H1 (cell line): ENCODE measurements around the gene HSD11B1. TPM values are rescaled to one million over a fixed set of nuclear protein-coding genes. Genes with fewer than 3 reads are reported as not detected.

Source experiments
- CTCF ChIA-PET: fragments of 300-600 bp; sonication (Branson Sonifier 250); formaldehyde crosslinking; loops from one replicate; lab custom pipeline; 2021; ENCODE audit not compliant: partially characterized antibody; lab: Charles Lee
- POLR2A ChIA-PET: fragments of 300-600 bp; sonication (Branson Sonifier 250); formaldehyde crosslinking; loops from one replicate; lab custom pipeline; 2021; ENCODE audit warnings: inconsistent platforms; ENCODE audit not compliant: partially characterized antibody; lab: Charles Lee
- DNase-seq, 2 experiments: peaks; one replicate each; pipeline versions ENCODE4 v3.0.0 to v3.0.0-alpha.2; 2010 to 2022; ENCODE audit warnings: low spot score in 2 of 2, low read depth in 1 of 2, mixed read lengths in 1 of 2
- FAIRE-seq: peaks from 2 replicates; lab custom pipeline; 2011; peaks lifted over from hg19 to GRCh38; lab: Jason Lieb, UNC
- H2AFZ ChIP-seq: 2 replicates; pipeline ENCODE4 v1.8.1; 2012; ENCODE audit warnings: low read length, inconsistent platforms
- H2AK5ac ChIP-seq: 2 replicates; pipeline ENCODE4 v1.6.1; 2013; ENCODE audit warnings: low read depth, low read length
- H2BK120ac ChIP-seq: replicated peaks from 2 replicates; pipeline ENCODE3; 2013; ENCODE audit warnings: low read depth, low read length, inconsistent platforms
- H2BK12ac ChIP-seq: 2 replicates; pipeline ENCODE4 v1.6.1; 2013; ENCODE audit warnings: low read depth, low read length
- H2BK15ac ChIP-seq: 2 replicates; pipeline ENCODE4 v1.6.1; 2013; ENCODE audit warnings: low read length
- H2BK20ac ChIP-seq: 2 replicates; pipeline ENCODE4 v1.6.1; 2013; ENCODE audit warnings: low read length
- H2BK5ac ChIP-seq: 2 replicates; pipeline ENCODE4 v1.6.1; 2013; ENCODE audit warnings: low read depth, low read length
- H3K14ac ChIP-seq: 2 replicates; pipeline ENCODE4 v1.6.1; 2013; ENCODE audit warnings: inconsistent platforms; ENCODE audit not compliant: insufficient read length
- H3K18ac ChIP-seq: 2 replicates; pipeline ENCODE4 v1.6.1; 2013; ENCODE audit warnings: low read length; ENCODE audit errors: extremely low read depth
- H3K23ac ChIP-seq: 2 replicates; pipeline ENCODE4 v1.6.1; 2013; ENCODE audit warnings: inconsistent platforms; ENCODE audit not compliant: insufficient read length
- H3K23me2 ChIP-seq: 2 replicates; pipeline ENCODE4 v1.6.1; 2013; ENCODE audit warnings: low read depth, low read length
- H3K27ac ChIP-seq: 2 replicates; pipeline ENCODE4 v1.6.1; 2011; ENCODE audit warnings: low read depth, low read length, inconsistent platforms
- H3K27me3 ChIP-seq, 4 experiments: replicated peaks in 1 of 4; 1 replicate in 1 of 4; 2 replicates in 3 of 4; pipeline versions ENCODE4 v1.6.1 to v1.8.1; 2011 to 2013; ENCODE audit warnings: low read length in 3 of 4, mild to moderate bottlenecking in 3 of 4, inconsistent platforms in 2 of 4, mixed read lengths in 2 of 4, moderate library complexity in 1 of 4; ENCODE audit not compliant: control insufficient read depth in 3 of 4, insufficient read depth in 3 of 4; ENCODE audit errors: extremely low read depth in 1 of 4
- H3K36me3 ChIP-seq, 4 experiments: 2 replicates each; pipeline versions ENCODE4 v1.6.1 to v1.8.1; 2011 to 2013; ENCODE audit warnings: mild to moderate bottlenecking in 4 of 4, low read length in 3 of 4, moderate library complexity in 2 of 4, control low read depth in 1 of 4, inconsistent platforms in 1 of 4; ENCODE audit not compliant: insufficient read depth in 4 of 4, control insufficient read depth in 2 of 4
- H3K4ac ChIP-seq: replicated peaks from 2 replicates; pipeline ENCODE3; 2013; ENCODE audit warnings: low read length, low read depth, mixed read lengths, inconsistent platforms; ENCODE audit not compliant: insufficient read length
- H3K4me1 ChIP-seq, 4 experiments: replicated peaks in 1 of 4; 1 replicate in 1 of 4; 2 replicates in 3 of 4; pipeline versions ENCODE4 v1.6.1 to v1.8.1; 2011 to 2013; ENCODE audit warnings: low read length in 3 of 4, inconsistent platforms in 2 of 4, mixed read lengths in 1 of 4; ENCODE audit not compliant: insufficient read depth in 4 of 4, control insufficient read depth in 3 of 4
- H3K4me2 ChIP-seq, 2 experiments: 2 replicates each; pipeline versions ENCODE4 v1.6.1 to v1.8.1; 2011 to 2013; ENCODE audit warnings: low read depth in 2 of 2, low read length in 2 of 2, control low read depth in 1 of 2, inconsistent platforms in 1 of 2, mild to moderate bottlenecking in 1 of 2; ENCODE audit not compliant: insufficient read depth in 1 of 2
- H3K4me3 ChIP-seq, 4 experiments: fragments of 200-600, 300-600 bp in 1 of 4; sonication (generic), shearing (Covaris generic), sonication (Bioruptor Twin) in 1 of 4; 2 replicates each; pipeline versions ENCODE4 v1.5.1 to v1.8.1; 2011 to 2016; ENCODE audit warnings: low read length in 4 of 4, low read depth in 3 of 4, control low read depth in 2 of 4, inconsistent platforms in 2 of 4, mild to moderate bottlenecking in 2 of 4, mixed read lengths in 1 of 4, moderate library complexity in 1 of 4; ENCODE audit not compliant: insufficient read depth in 2 of 4; ENCODE audit errors: extremely low read depth in 1 of 4
- H3K56ac ChIP-seq: replicated peaks from 2 replicates; pipeline ENCODE3; 2013; ENCODE audit warnings: low read depth, mild to moderate bottlenecking, mixed read lengths, low read length, inconsistent platforms; ENCODE audit not compliant: insufficient read length
- H3K79me1 ChIP-seq: 2 replicates; pipeline ENCODE4 v1.6.1; 2013; ENCODE audit warnings: low read depth, low read length, control low read depth
- H3K79me2 ChIP-seq, 2 experiments: 2 replicates each; pipeline versions ENCODE4 v1.6.1 to v1.8.1; 2012 to 2013; ENCODE audit warnings: low read length in 2 of 2, mild to moderate bottlenecking in 2 of 2, inconsistent platforms in 1 of 2; ENCODE audit not compliant: insufficient read depth in 2 of 2, control insufficient read depth in 1 of 2
- H3K9ac ChIP-seq, 4 experiments: replicated peaks in 1 of 4; 1 replicate in 1 of 4; 2 replicates in 3 of 4; pipeline versions ENCODE4 v1.6.1 to v1.8.1; 2011 to 2013; ENCODE audit warnings: low read depth in 3 of 4, low read length in 3 of 4, control low read depth in 2 of 4, mild to moderate bottlenecking in 2 of 4, moderate library complexity in 2 of 4, inconsistent platforms in 1 of 4; ENCODE audit errors: extremely low read depth in 1 of 4
- H3K9me3 ChIP-seq, 2 experiments: 2 replicates each; pipeline versions ENCODE4 v1.6.1 to v1.8.1; 2012 to 2013; ENCODE audit warnings: mild to moderate bottlenecking in 2 of 2, moderate library complexity in 2 of 2, control low read depth in 1 of 2, inconsistent platforms in 1 of 2, low read depth in 1 of 2, low read length in 1 of 2, mixed read lengths in 1 of 2; ENCODE audit not compliant: insufficient read depth in 2 of 2
- H4K20me1 ChIP-seq, 2 experiments: replicated peaks in 1 of 2; 2 replicates each; pipeline versions ENCODE3 to v1.8.1; 2011 to 2013; ENCODE audit warnings: inconsistent platforms in 2 of 2, low read length in 2 of 2, mild to moderate bottlenecking in 1 of 2; ENCODE audit not compliant: insufficient read depth in 2 of 2, control insufficient read depth in 1 of 2
- H4K5ac ChIP-seq: 2 replicates; pipeline ENCODE4 v1.6.1; 2013; ENCODE audit warnings: low read length, low read depth, mixed read lengths, inconsistent platforms; ENCODE audit not compliant: insufficient read length
- H4K8ac ChIP-seq: 2 replicates; pipeline ENCODE4 v1.8.0; 2013; ENCODE audit warnings: mild to moderate bottlenecking, moderate library complexity, low read length, inconsistent platforms; ENCODE audit not compliant: insufficient read depth; ENCODE audit errors: extremely low read depth
- H4K91ac ChIP-seq: replicated peaks from 2 replicates; pipeline ENCODE3; 2013; ENCODE audit warnings: low read length, mixed read lengths, inconsistent platforms; ENCODE audit not compliant: insufficient read length
- ASH2L ChIP-seq: fragments of 200-600, 300-600 bp; sonication (generic); IDR thresholded peaks from one replicate; pipeline ENCODE4 v1.7.1; 2017; ENCODE audit warnings: low read length
- BACH1 ChIP-seq: IDR thresholded peaks from 2 replicates; pipeline ENCODE4 v1.6.1; 2012; ENCODE audit warnings: low read length, improper control_type of control experiment
- CBX5 ChIP-seq: fragments of 300-800, 300-1000 bp; sonication (generic); IDR thresholded peaks from 2 replicates; pipeline ENCODE4 v1.7.1; 2016; ENCODE audit warnings: antibody characterized with exemption, low read length, low read depth
- EZH2 ChIP-seq: fragments of 200-600 bp; sonication (generic); IDR thresholded peaks from 2 replicates; pipeline ENCODE4 v1.7.1; 2012; ENCODE audit warnings: low read depth, mild to moderate bottlenecking, moderate library complexity, low read length, inconsistent platforms; ENCODE audit not compliant: severe bottlenecking
- GTF2F1 ChIP-seq: IDR thresholded peaks from 2 replicates; pipeline ENCODE4 v1.6.1; 2012; ENCODE audit warnings: low read depth, low read length, improper control_type of control experiment, borderline replicate concordance
- HDAC2 ChIP-seq, 2 experiments: fragments of 300-600 bp in 1 of 2; sonication (generic) in 1 of 2; IDR thresholded peaks; 2 replicates each; pipeline ENCODE4 v1.6.1; 2011 to 2012; ENCODE audit warnings: low read depth in 2 of 2, low read length in 2 of 2, mild to moderate bottlenecking in 2 of 2, moderate library complexity in 2 of 2, borderline replicate concordance in 1 of 2, inconsistent platforms in 1 of 2
- KDM1A ChIP-seq: fragments of 200-600, 300-600 bp; sonication (generic); IDR thresholded peaks from 2 replicates; pipeline ENCODE4 v1.7.1; 2016; ENCODE audit warnings: mild to moderate bottlenecking, low read length, borderline replicate concordance
- NANOG ChIP-seq: IDR thresholded peaks from 2 replicates; pipeline ENCODE4 v1.6.1; 2011; ENCODE audit warnings: low read length, low read depth, mild to moderate bottlenecking, inconsistent platforms; ENCODE audit not compliant: insufficient read depth, poor library complexity, severe bottlenecking
- NRF1 ChIP-seq: IDR thresholded peaks from 2 replicates; pipeline ENCODE4 v1.6.1; 2011; ENCODE audit warnings: mild to moderate bottlenecking, low read depth, low read length, improper control_type of control experiment
- PHF8 ChIP-seq: fragments of 200-600 bp; sonication (generic); conservative IDR thresholded peaks from 2 replicates; pipeline ENCODE4 v1.7.1; 2012; ENCODE audit warnings: low read depth, mild to moderate bottlenecking, inconsistent platforms, low read length, moderate library complexity
- SIRT6 ChIP-seq: IDR thresholded peaks from one replicate; pipeline ENCODE4 v1.7.1; 2012; ENCODE audit warnings: low read length, inconsistent platforms
- SIX5 ChIP-seq: IDR thresholded peaks from 2 replicates; pipeline ENCODE4 v1.6.1; 2011; ENCODE audit warnings: mild to moderate bottlenecking, low read depth, low read length
- SP4 ChIP-seq: IDR thresholded peaks from 2 replicates; pipeline ENCODE4 v1.6.1; 2012; ENCODE audit warnings: low read length, inconsistent platforms
- WGBS, 2 experiments: shearing (Covaris generic) in 1 of 2; methylation state at CpG; one replicate each; pipeline versions ENCODE4 v1.1.6 to v1.1.7; 2013 to 2015; ENCODE audit warnings: low lambda C conversion rate in 2 of 2, mixed read lengths in 2 of 2, inconsistent platforms in 1 of 2, low coverage in 1 of 2, missing lambda C conversion rate in 1 of 2; ENCODE audit not compliant: insufficient replicate concordance in 2 of 2, insufficient coverage in 1 of 2, insufficient read length in 1 of 2; ENCODE audit errors: extremely low coverage in 1 of 2, missing lambda C conversion rate in 1 of 2; 5-methylcytosine and 5-hydroxymethylcytosine counted together
- polyA plus RNA-seq, 7 experiments: library from polyadenylated mRNA; depleted of rRNA in 3 of 7; stranded (reverse) in 5 of 7; unstranded in 2 of 7; fragments of >200 nt in 5 of 7; fragments of 200-250 nt in 2 of 7; gene quantifications; 1 replicate in 5 of 7; 2 replicates in 1 of 7; 4 replicates in 1 of 7; pipeline versions ENCODE4 v1.2.1 to v1.2.3, GENCODE V29; 2011 to 2013; ENCODE audit warnings: missing spikeins in 2 of 7, mixed read lengths in 2 of 7
- total RNA-seq: library from RNA; stranded (reverse); fragmentation: NEBNext Ultra II Directional; extraction: Animal tissue kit (Norgen Biotek cat#: 25700); gene quantifications from 2 replicates; pipeline ENCODE4 v1.2.1, GENCODE V29; 2021
- TF ChIP-seq, protein P1 (sequence below): IDR thresholded peaks from 2 replicates; pipeline ENCODE4 v1.6.1; 2012; ENCODE audit warnings: inconsistent platforms

The HSD11B1 gene
- total and polyA plus RNA-seq, 2 of the 8 experiments (the other 6 are each of a cell fraction or from before 2014, with no cell fraction given) = not detected

DNA sequence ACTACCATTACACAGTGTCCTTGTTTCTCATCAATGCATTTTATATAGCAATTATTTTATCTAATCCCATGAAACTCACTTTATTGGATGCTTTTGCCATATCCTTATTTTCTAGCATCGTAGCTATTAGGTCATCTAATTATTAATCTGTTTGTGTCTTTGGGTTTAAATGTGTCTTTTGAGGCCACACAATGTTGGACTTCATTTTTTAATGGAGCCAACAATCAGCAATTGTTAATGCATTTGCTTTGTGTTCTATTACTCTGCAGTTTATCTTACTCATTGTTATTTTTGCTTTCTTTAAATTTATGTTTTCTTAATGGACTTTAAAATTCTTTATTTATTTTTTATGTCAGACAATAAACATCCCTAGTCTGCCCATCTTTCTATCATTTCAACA, 1.8 kb upstream of the HSD11B1 start:
- Histone ChIP-seq H3K4me1 (no peaks in the 10 kb centered on the region), H2AFZ (no peak overlapping the region), H2BK20ac (no peak overlapping the region), H3K4me3 (no peak overlapping the region), H2BK5ac (no peak overlapping the region), H4K91ac (no peak overlapping the region), H4K5ac (no peak overlapping the region), H4K8ac (no peak overlapping the region), H3K9ac (no peak overlapping the region), H3K23ac (no peak overlapping the region), H3K4me2 (no peak overlapping the region), H3K27me3 (no peaks in the 10 kb centered on the region; a peak in 1 of 7 replicates), H3K23me2 (no peaks in the 10 kb centered on the region), H2BK120ac (no peak overlapping the region), H3K18ac (no peak overlapping the region), H3K27ac (no peak overlapping the region), H2AK5ac (no peak overlapping the region), H3K4ac (no peak overlapping the region), H3K79me2 (no peaks in the 10 kb centered on the region), H2BK15ac (no peak overlapping the region), H4K20me1 (no peaks in the 10 kb centered on the region), H3K56ac (no peak overlapping the region), H3K9me3 (no peaks in the 10 kb centered on the region), H3K36me3 (no peaks in the 10 kb centered on the region), H3K14ac (no peak overlapping the region), H3K79me1 (no peaks in the 10 kb centered on the region), H2BK12ac (no peak overlapping the region)
- ChIA-PET POLR2A (no interaction called here), CTCF (interaction anchor here (0.8 to 1.5 kb wide), 6 partner anchors 10 to 136 kb away, joined by 3 to 6 read pairs (median 3); no protein-coding TSS in a partner anchor)
- DNase-seq = no peak
- WGBS, 2 experiments = 92% methylated on average over 1 of the region's 1 CpG; no CpG with 5 or more reads in 1 of the 2 experiments
- no peak for FAIRE-seq
- TF ChIP-seq CBX5 (no peak), GTF2F1 (no peak), BACH1 (no peak), SP4 (no peak), SIX5 (no peak), NRF1 (no peak), KDM1A (no peak), EZH2 (no peak), SIRT6 (no peak), NANOG (no peak), PHF8 (no peak), HDAC2 (IDR thresholded peaks at IDR 0.05; ENCODE audit: borderline replicate concordance in 1 of 2, low read depth in 2 of 2, low read length in 2 of 2) (no peak), ASH2L (no peak)
- TF ChIP-seq, protein P1, sequence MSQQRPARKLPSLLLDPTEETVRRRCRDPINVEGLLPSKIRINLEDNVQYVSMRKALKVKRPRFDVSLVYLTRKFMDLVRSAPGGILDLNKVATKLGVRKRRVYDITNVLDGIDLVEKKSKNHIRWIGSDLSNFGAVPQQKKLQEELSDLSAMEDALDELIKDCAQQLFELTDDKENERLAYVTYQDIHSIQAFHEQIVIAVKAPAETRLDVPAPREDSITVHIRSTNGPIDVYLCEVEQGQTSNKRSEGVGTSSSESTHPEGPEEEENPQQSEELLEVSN = no peak
